HG02852 (cell line): ENCODE results near the gene FAM200C.
"Not testable (repeated sequence)": the region's sequence is repeated elsewhere in the genome, so short reads cannot be mapped to it uniquely, and the experiment has no call there.

Experiments used
- ATAC-seq: cut with Tn5 transposase; IDR thresholded peaks from one replicate; pipeline ENCODE4 v1.9.1; 2021; ENCODE audit warnings: mild to moderate bottlenecking, moderate library complexity; ENCODE audit not compliant: unreplicated experiment

The FAM200C gene

GRCh38 chr5:160399402-160400353 lies at the start of gene FAM200C:
TSS of gene FAM200C (minus strand) at chr5:160400054. CDS start at chr5:160395490, 4,564 bp downstream.
- ATAC-seq = peak; percentile 91

GRCh38 chr5:160449458-160449857 lies 49.6 kb upstream of the FAM200C start:
- ATAC-seq = no peak

- no peak for ATAC-seq
These were observed 49.0 kb upstream of the FAM200C start for GRCh38 chr5:160448886-160449285.

GRCh38 chr5:160445751-160446150 lies 45.9 kb upstream of the FAM200C start:
- ATAC-seq = no peak

GRCh38 chr5:160445132-160445531 lies 45.3 kb upstream of the FAM200C start:
- ATAC-seq = no peak

- no peak for ATAC-seq
These were observed 44.6 kb upstream of the FAM200C start for GRCh38 chr5:160444407-160444806.

GRCh38 chr5:160442824-160443431 lies 43.1 kb upstream of the FAM200C start:
- ATAC-seq = peak; percentile 24

- ATAC-seq = no peak
These were observed 41.5 kb upstream of the FAM200C start for GRCh38 chr5:160441311-160441781.

- peak; percentile 63 for ATAC-seq
These were observed 39.3 kb upstream of the FAM200C start for GRCh38 chr5:160439205-160439600.

- ATAC-seq = peak; percentile 28
These were observed 38.7 kb upstream of the FAM200C start for GRCh38 chr5:160438316-160439204.

GRCh38 chr5:160437271-160437670 lies 37.4 kb upstream of the FAM200C start:
- ATAC-seq = no peak

- not testable (repeated sequence) for ATAC-seq
These were observed 36.8 kb upstream of the FAM200C start for GRCh38 chr5:160436661-160437060.

- no peak for ATAC-seq
These were observed 36.2 kb upstream of the FAM200C start for GRCh38 chr5:160436017-160436416.

- no peak for ATAC-seq
These were observed 35.7 kb upstream of the FAM200C start for GRCh38 chr5:160435532-160435931.

GRCh38 chr5:160434022-160434531 lies 34.2 kb upstream of the FAM200C start:
- peak; percentile 84 for ATAC-seq

GRCh38 chr5:160432787-160433186 lies 32.9 kb upstream of the FAM200C start:
- no peak for ATAC-seq

GRCh38 chr5:160432196-160432595 lies 32.3 kb upstream of the FAM200C start:
- ATAC-seq = no peak

GRCh38 chr5:160427607-160428006 lies 27.8 kb upstream of the FAM200C start:
- no peak for ATAC-seq

GRCh38 chr5:160423099-160423498 lies 23.2 kb upstream of the FAM200C start:
- no peak for ATAC-seq

GRCh38 chr5:160421625-160422258 lies 21.9 kb upstream of the FAM200C start, which contains the start of gene PTTG1:
TSS of gene PTTG1 (plus strand) at chr5:160421855. CDS start at chr5:160422313, 458 bp downstream.
- ATAC-seq = peak; percentile 66
